ENCODE measurements around the gene ABCB9. TPM values are rescaled to one million over a fixed set of nuclear protein-coding genes. Genes with fewer than 3 reads are reported as not detected.

Gene ABCB9
- total RNA-seq, 1 experiment from 2014 or later: 4.6 TPM

DNA sequence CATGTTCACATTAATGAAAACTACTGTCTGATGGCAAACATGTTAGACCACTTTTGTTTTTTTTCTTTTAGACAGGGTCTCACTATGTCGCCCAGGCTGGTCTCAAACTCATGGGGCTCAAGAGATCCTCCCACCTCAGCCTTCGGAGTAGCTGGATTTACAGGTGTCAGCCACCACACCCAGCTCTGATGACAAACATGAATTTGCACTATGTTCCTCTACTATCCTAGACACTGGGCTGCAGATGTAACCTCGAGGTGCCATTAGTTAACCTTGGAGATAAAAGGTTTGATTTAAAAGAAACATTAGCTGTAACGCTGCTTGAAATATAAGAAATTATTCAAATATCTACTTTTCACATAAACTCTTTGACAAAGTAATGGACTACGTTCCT lies 78.4 kb downstream of the ABCB9 start:
- Mint-ChIP-seq H3K27ac (no peak overlapping the region; a peak in 1 of 7 replicates), H3K4me1 (peaks cover 50 to 63% of the 10 kb centered on the region in 2 experiments), H3K9me3 (no peaks in the 10 kb centered on the region), H3K27me3 (ENCODE audit: low read depth) (peaks cover 80% of the 10 kb centered on the region), H3K4me3 (no peak overlapping the region), H3K36me3 (ENCODE audit: insufficient read depth in 1 of 3, low read depth in 3 of 3) (no peaks in the 10 kb centered on the region)
- Histone ChIP-seq H3K27ac (ENCODE audit: insufficient read length, low read depth, low read length) (no peak overlapping the region), H2BK12ac (ENCODE audit: insufficient read length, low read depth, low read length) (no peak overlapping the region), H2BK20ac (ENCODE audit: low read depth, low read length, poor library complexity, severe bottlenecking) (no peak overlapping the region), H3K4me1 (ENCODE audit: insufficient read depth, low read length) (peaks cover 8% of the 10 kb centered on the region), H4K5ac (ENCODE audit: insufficient read length, low read depth, low read length) (no peak overlapping the region), H2BK5ac (ENCODE audit: insufficient read length, low read length) (no peak overlapping the region), H3K79me2 (ENCODE audit: insufficient read depth, low read length) (no peaks in the 10 kb centered on the region), H3K23ac (ENCODE audit: insufficient read length, low read depth, low read length) (no peak overlapping the region), H3K4ac (ENCODE audit: low read depth, low read length) (no peak overlapping the region; the same call in 1 of the 2 replicates), H3K14ac (ENCODE audit: insufficient read depth, low read length) (no peak overlapping the region), H3K23me2 (ENCODE audit: insufficient read length, low read depth, low read length, poor library complexity, severe bottlenecking) (no peaks in the 10 kb centered on the region), H4K8ac (replicated peaks; ENCODE audit: insufficient read length, low read depth, low read length) (no peak overlapping the region), H3K9me3 (ENCODE audit: control insufficient read depth, low read depth, low read length) (no peaks in the 10 kb centered on the region), H4K91ac (ENCODE audit: insufficient read length, low read depth, low read length) (no peak overlapping the region), H3K4me2 (ENCODE audit: insufficient read depth, insufficient read length, low read length) (no peak overlapping the region), H2BK120ac (ENCODE audit: low read depth, low read length, poor library complexity, severe bottlenecking) (no peak overlapping the region), H3T11ph (ENCODE audit: low read length) (no peak overlapping the region), H3K79me1 (ENCODE audit: insufficient read depth, low read depth, low read length, poor library complexity, severe bottlenecking) (peaks cover 2% of the 10 kb centered on the region), H4K20me1 (ENCODE audit: control insufficient read depth, insufficient read depth, insufficient read length) (no peaks in the 10 kb centered on the region), H2BK15ac (ENCODE audit: low read depth, low read length) (no peak overlapping the region), H2AFZ (ENCODE audit: low read length) (no peak overlapping the region), H3K56ac (ENCODE audit: insufficient read length, low read depth, low read length) (no peak overlapping the region), H2AK5ac (ENCODE audit: insufficient read length, low read length) (no peak overlapping the region), H3K9ac (ENCODE audit: extremely low read depth, insufficient read length, low read length) (no peak overlapping the region), H3K18ac (ENCODE audit: insufficient read length, low read depth, low read length) (peak overlapping the region; percentile 1), H3K27me3 (ENCODE audit: insufficient read depth, low read length) (no peaks in the 10 kb centered on the region; the same call in 1 of the 2 replicates)
- no peak for DNase-seq
- TF ChIP-seq, protein P1, sequence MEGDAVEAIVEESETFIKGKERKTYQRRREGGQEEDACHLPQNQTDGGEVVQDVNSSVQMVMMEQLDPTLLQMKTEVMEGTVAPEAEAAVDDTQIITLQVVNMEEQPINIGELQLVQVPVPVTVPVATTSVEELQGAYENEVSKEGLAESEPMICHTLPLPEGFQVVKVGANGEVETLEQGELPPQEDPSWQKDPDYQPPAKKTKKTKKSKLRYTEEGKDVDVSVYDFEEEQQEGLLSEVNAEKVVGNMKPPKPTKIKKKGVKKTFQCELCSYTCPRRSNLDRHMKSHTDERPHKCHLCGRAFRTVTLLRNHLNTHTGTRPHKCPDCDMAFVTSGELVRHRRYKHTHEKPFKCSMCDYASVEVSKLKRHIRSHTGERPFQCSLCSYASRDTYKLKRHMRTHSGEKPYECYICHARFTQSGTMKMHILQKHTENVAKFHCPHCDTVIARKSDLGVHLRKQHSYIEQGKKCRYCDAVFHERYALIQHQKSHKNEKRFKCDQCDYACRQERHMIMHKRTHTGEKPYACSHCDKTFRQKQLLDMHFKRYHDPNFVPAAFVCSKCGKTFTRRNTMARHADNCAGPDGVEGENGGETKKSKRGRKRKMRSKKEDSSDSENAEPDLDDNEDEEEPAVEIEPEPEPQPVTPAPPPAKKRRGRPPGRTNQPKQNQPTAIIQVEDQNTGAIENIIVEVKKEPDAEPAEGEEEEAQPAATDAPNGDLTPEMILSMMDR (conservative IDR thresholded peaks at IDR 0.05): no peak
- WGBS (ENCODE audit: extremely low coverage, insufficient read length, low lambda C conversion rate): no CpG with 5 or more reads among the region's 5 CpGs
